Stimulated activated CD4-positive, alpha-beta T cell treated with anti-CD3 and anti-CD28 coated beads, Interleukin-12 subunit alpha, Interleukin-12 subunit beta, amount 100 ng/mL, for 48 hours (primary cell): ENCODE measurements around the gene UMAD1.

Experiments
- DNase-seq, 3 donors: peaks; one replicate each; pipeline ENCODE4 v3.0.0-alpha.2; 2020; ENCODE audit warnings: low read depth in 2 of 3, low spot score in 1 of 3

Gene UMAD1

DNA sequence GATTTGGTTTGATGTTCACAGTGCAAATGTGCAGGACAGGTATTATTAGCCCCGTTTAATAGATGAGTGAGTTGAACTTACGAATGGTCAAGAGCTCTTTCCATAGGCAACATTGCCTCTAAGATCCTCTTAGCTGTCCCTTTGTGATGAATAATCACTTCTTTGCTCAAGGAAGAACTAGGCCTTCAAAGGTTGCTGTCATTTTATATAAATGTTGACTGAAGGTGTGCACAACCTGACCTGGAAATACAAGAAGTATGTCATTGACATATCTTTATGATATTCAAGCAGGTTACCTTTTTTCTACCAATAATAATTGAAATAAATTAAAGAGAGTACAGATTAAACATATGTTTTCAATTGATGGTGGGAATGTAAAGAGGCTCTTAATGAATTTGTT lies 279.5 kb downstream of the UMAD1 start:
- no peak for DNase-seq

- no peak for DNase-seq
These were observed 279.9 kb downstream of the UMAD1 start for GRCh38 chr7:7920481-7920880.

DNA sequence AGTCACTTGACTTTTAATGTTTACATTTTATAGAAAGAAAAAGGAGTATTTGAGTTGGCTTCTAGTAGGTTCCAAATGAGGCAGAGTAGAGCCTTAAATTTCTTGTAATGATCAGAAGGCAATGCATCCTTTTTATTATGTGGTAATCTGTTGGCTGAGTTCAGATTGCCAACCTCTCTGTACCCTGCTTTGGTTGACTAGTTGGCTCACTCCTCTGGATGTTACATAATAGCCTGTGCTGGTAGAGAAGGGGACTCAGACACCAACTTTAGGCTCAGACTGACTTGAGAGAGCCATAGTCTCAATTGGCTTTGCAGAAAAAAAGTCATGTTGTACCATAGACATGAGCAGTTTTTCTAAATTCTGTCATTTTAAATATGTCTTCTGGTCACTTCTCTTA lies 281.3 kb downstream of the UMAD1 start:
- DNase-seq, result no peak

GRCh38 chr7:7922684-7923385 lies 282.3 kb downstream of the UMAD1 start:
- DNase-seq, result no peak

GRCh38 chr7:7923818-7924217 lies 283.3 kb downstream of the UMAD1 start:
- no peak for DNase-seq

GRCh38 chr7:7924303-7924702 lies 283.8 kb downstream of the UMAD1 start:
- no peak for DNase-seq
